Keratinocyte (primary cell): Measurements from ENCODE around the gene DSCAM. TPM values are rescaled to one million over a fixed set of nuclear protein-coding genes. Genes with fewer than 3 reads are reported as not detected.

Experiments used
- DNase-seq: peaks from one replicate; pipeline ENCODE4 v3.0.0-alpha.2; 2011; ENCODE audit warnings: low read depth, missing footprints, low spot score
- FAIRE-seq: peaks from 2 replicates; lab custom pipeline; 2011; peaks lifted over from hg19 to GRCh38; lab: Jason Lieb, UNC
- H2AFZ ChIP-seq: 2 replicates; pipeline ENCODE4 v1.6.0; 2012; ENCODE audit warnings: low read length, control low read depth, inconsistent platforms; ENCODE audit not compliant: control insufficient read depth
- H3K27ac ChIP-seq: 2 replicates; pipeline ENCODE4 v1.5.1; 2011; ENCODE audit warnings: low read length; ENCODE audit not compliant: control insufficient read depth, insufficient read depth
- H3K27me3 ChIP-seq: 3 replicates; pipeline ENCODE4 v1.6.0; 2011; ENCODE audit warnings: low read length; ENCODE audit not compliant: control insufficient read depth, insufficient read depth; ENCODE audit errors: extremely low read depth
- H3K36me3 ChIP-seq, 2 experiments: 2 replicates in 1 of 2; 3 replicates in 1 of 2; pipeline ENCODE4 v1.5.1; 2011; ENCODE audit warnings: low read length in 2 of 2, mild to moderate bottlenecking in 1 of 2; ENCODE audit not compliant: control insufficient read depth in 2 of 2, insufficient read depth in 2 of 2; ENCODE audit errors: extremely low read depth in 1 of 2
- H3K4me1 ChIP-seq: 3 replicates; pipeline ENCODE4 v1.5.1; 2011; ENCODE audit warnings: low read length; ENCODE audit not compliant: control insufficient read depth, insufficient read depth; ENCODE audit errors: extremely low read depth
- H3K4me2 ChIP-seq: 3 replicates; pipeline ENCODE4 v1.6.0; 2011; ENCODE audit warnings: low read depth, low read length; ENCODE audit not compliant: control insufficient read depth, insufficient read depth; ENCODE audit errors: extremely low read depth
- H3K4me3 ChIP-seq, 3 experiments: fragments of 200-600 bp in 1 of 3; sonication (generic) in 1 of 3; 2 replicates in 2 of 3; 3 replicates in 1 of 3; pipeline ENCODE4 v1.5.1; 2011 to 2016; ENCODE audit warnings: low read length in 3 of 3, mild to moderate bottlenecking in 3 of 3, control low read depth in 2 of 3, inconsistent platforms in 1 of 3, low read depth in 1 of 3, mixed read lengths in 1 of 3, mixed run types in 1 of 3, moderate library complexity in 1 of 3; ENCODE audit not compliant: control insufficient read depth in 2 of 3, insufficient read depth in 2 of 3; ENCODE audit errors: extremely low read depth in 1 of 3
- H3K79me2 ChIP-seq: 2 replicates; pipeline ENCODE4 v1.6.0; 2012; ENCODE audit warnings: low read length; ENCODE audit not compliant: control insufficient read depth, insufficient read depth
- H3K9ac ChIP-seq: 3 replicates; pipeline ENCODE4 v1.6.0; 2011; ENCODE audit warnings: low read length; ENCODE audit not compliant: control insufficient read depth, insufficient read depth; ENCODE audit errors: extremely low read depth
- H3K9me1 ChIP-seq: 3 replicates; pipeline ENCODE4 v1.6.0; 2011; ENCODE audit warnings: low read length; ENCODE audit not compliant: control insufficient read depth, insufficient read depth; ENCODE audit errors: extremely low read depth
- H3K9me3 ChIP-seq: 2 replicates; pipeline ENCODE4 v1.5.1; 2012; ENCODE audit warnings: low read depth, low read length; ENCODE audit not compliant: control insufficient read depth
- H4K20me1 ChIP-seq: 3 replicates; pipeline ENCODE4 v1.6.0; 2011; ENCODE audit warnings: low read length; ENCODE audit not compliant: control insufficient read depth, insufficient read depth; ENCODE audit errors: extremely low read depth
- CTCF ChIP-seq, 3 experiments: IDR thresholded peaks in 1 of 3; conservative IDR thresholded peaks in 1 of 3; optimal IDR thresholded peaks in 1 of 3; 2 replicates in 2 of 3; 3 replicates in 1 of 3; pipeline versions ENCODE3 to v1.5.1; 2011; ENCODE audit warnings: low read length in 3 of 3, mild to moderate bottlenecking in 3 of 3, moderate library complexity in 2 of 3, control low read depth in 1 of 3, inconsistent platforms in 1 of 3; ENCODE audit not compliant: insufficient read depth in 2 of 3; ENCODE audit errors: extremely low read depth in 1 of 3
- EZH2 ChIP-seq: IDR thresholded peaks from one replicate; pipeline ENCODE4 v1.6.1; 2012; ENCODE audit warnings: inconsistent platforms, mild to moderate bottlenecking, low read length, moderate library complexity
- dilution Hi-C: fragments of 300-500 bp; cut with MboI; formaldehyde crosslinking; loops from one replicate; pipeline ENCODE4 v1.7.0; 2020; ENCODE audit warnings: low sequenced_read_pairs; ENCODE audit not compliant: extremely low pct_ligation_motif_present
- polyA plus RNA-seq, 5 experiments: library from polyadenylated mRNA; depleted of rRNA in 3 of 5; stranded (reverse) in 3 of 5; stranded (forward) in 1 of 5; unstranded in 1 of 5; fragments of >200 nt; gene quantifications; 1 replicate in 1 of 5; 2 replicates in 3 of 5; 3 replicates in 1 of 5; pipeline versions ENCODE4 v1.2.1 to v1.2.3, GENCODE V29; 2011 to 2012; ENCODE audit warnings: missing spikeins in 2 of 5, low read depth in 1 of 5, low replicate concordance in 1 of 5

Gene DSCAM
- polyA plus RNA-seq, 1 donor (not counting 4 experiments of a cell fraction or from before 2014, with no cell fraction given), result 2.1 TPM

DNA sequence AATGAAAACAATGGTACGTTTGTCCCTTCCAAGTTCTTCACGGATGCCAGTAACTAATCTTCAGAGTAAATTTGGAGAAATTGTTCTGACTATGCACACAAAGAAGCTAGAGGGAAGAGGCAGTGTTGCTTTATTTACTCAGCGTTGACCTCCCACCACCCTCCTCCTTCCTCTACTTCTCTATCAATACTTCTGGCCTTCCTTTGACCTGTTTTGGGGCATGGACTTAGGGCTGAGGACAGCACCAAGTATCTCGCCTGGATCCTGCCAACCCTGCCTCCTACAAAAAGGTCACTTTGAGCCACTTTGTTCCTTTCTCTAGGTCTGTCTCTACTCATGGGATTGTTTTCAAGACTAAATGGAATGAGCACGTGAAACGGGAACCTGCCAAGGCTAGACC, 282.6 kb downstream of the DSCAM start:
- no peaks in the 10 kb centered on the region for H3K27me3 ChIP-seq
- H3K9me3 ChIP-seq, result no peaks in the 10 kb centered on the region
- FAIRE-seq, result no peak
- H3K4me3 ChIP-seq, result no peak overlapping the region
- no peak overlapping the region for H3K27ac ChIP-seq
- no peaks in the 10 kb centered on the region for H3K36me3 ChIP-seq
- H3K9ac ChIP-seq, result no peak overlapping the region
- H3K9me1 ChIP-seq, result no peaks in the 10 kb centered on the region
- DNase-seq, result no peak
- TF ChIP-seq CTCF (optimal IDR thresholded peaks at IDR 0.05 in 1 of 3, IDR thresholded peaks at IDR 0.05 in 1 of 3, conservative IDR thresholded peaks at IDR 0.05 in 1 of 3; ENCODE audit: extremely low read depth in 1 of 3, insufficient read depth in 2 of 3, low read length in 3 of 3) (no peak), EZH2 (no peak)
- no peaks in the 10 kb centered on the region for H3K79me2 ChIP-seq
- no peaks in the 10 kb centered on the region for H3K4me1 ChIP-seq
- no peak overlapping the region for H2AFZ ChIP-seq
- H4K20me1 ChIP-seq, result no peaks in the 10 kb centered on the region
- H3K4me2 ChIP-seq, result no peak overlapping the region
- dilution Hi-C loops, result no loop called here

- Histone ChIP-seq H2AFZ (no peak overlapping the region), H3K9me3 (no peaks in the 10 kb centered on the region), H3K27me3 (no peaks in the 10 kb centered on the region), H4K20me1 (no peaks in the 10 kb centered on the region), H3K79me2 (no peaks in the 10 kb centered on the region), H3K36me3 (no peaks in the 10 kb centered on the region), H3K9ac (no peak overlapping the region), H3K4me1 (no peaks in the 10 kb centered on the region), H3K4me3 (no peak overlapping the region), H3K4me2 (no peak overlapping the region), H3K9me1 (no peaks in the 10 kb centered on the region), H3K27ac (no peak overlapping the region)
- TF ChIP-seq CTCF (optimal IDR thresholded peaks at IDR 0.05 in 1 of 3, IDR thresholded peaks at IDR 0.05 in 1 of 3, conservative IDR thresholded peaks at IDR 0.05 in 1 of 3; ENCODE audit: extremely low read depth in 1 of 3, insufficient read depth in 2 of 3, low read length in 3 of 3), result no peak
- no peak for TF ChIP-seq EZH2
- dilution Hi-C loops, result no loop called here
- DNase-seq (no peak), FAIRE-seq (no peak)
These were observed 283.1 kb downstream of the DSCAM start for GRCh38 chr21:40563900-40564299.
